Memory B cell (primary cell): ENCODE data around the gene SORCS2.

Experiments
- ATAC-seq: fragments of 150-1000 bp; cut with Tn5 transposase; 2 replicates; pipeline ENCODE4 v1.10.0; 2021; ENCODE audit warnings: low read depth, mild to moderate bottlenecking, moderate library complexity
- DNase-seq, 2 donors: peaks; one replicate each; pipeline ENCODE4 v3.0.0; 2022; ENCODE audit warnings: low spot score in 2 of 2
- H3K27ac Mint-ChIP-seq: one replicate; pipeline ENCODE4 v1.8.0; 2022; ENCODE audit warnings: mild to moderate bottlenecking, moderate library complexity, mixed read lengths
- H3K27me3 Mint-ChIP-seq: one replicate; pipeline ENCODE4 v1.8.0; 2022; ENCODE audit warnings: mixed read lengths
- H3K36me3 Mint-ChIP-seq: one replicate; pipeline ENCODE4 v1.8.0; 2022; ENCODE audit warnings: mild to moderate bottlenecking, mixed read lengths
- H3K4me1 Mint-ChIP-seq: one replicate; pipeline ENCODE4 v1.8.0; 2022; ENCODE audit warnings: mixed read lengths
- H3K4me3 Mint-ChIP-seq: one replicate; pipeline ENCODE4 v1.8.0; 2022; ENCODE audit warnings: mild to moderate bottlenecking, moderate library complexity, mixed read lengths
- H3K9me3 Mint-ChIP-seq: one replicate; pipeline ENCODE4 v1.8.0; 2022; ENCODE audit warnings: mixed read lengths

Gene SORCS2

GRCh38 chr4:7511525-7511924 lies 319.2 kb downstream of the SORCS2 start:
- DNase-seq (no peak), ATAC-seq (no peak)
- H3K36me3 Mint-ChIP-seq = no peaks in the 10 kb centered on the region
- no peak overlapping the region for H3K27ac Mint-ChIP-seq
- H3K27me3 Mint-ChIP-seq = peaks cover 12% of the 10 kb centered on the region
- H3K9me3 Mint-ChIP-seq = peaks cover 3% of the 10 kb centered on the region
- H3K4me3 Mint-ChIP-seq = no peak overlapping the region
- no peaks in the 10 kb centered on the region for H3K4me1 Mint-ChIP-seq

- H3K4me1 Mint-ChIP-seq = no peaks in the 10 kb centered on the region
- H3K4me3 Mint-ChIP-seq = no peak overlapping the region
- ATAC-seq (no peak), DNase-seq (no peak)
- peaks cover 11% of the 10 kb centered on the region for H3K27me3 Mint-ChIP-seq
- no peaks in the 10 kb centered on the region for H3K36me3 Mint-ChIP-seq
- H3K27ac Mint-ChIP-seq = no peak overlapping the region
- H3K9me3 Mint-ChIP-seq = peaks cover 3% of the 10 kb centered on the region
Observed at GRCh38 chr4:7512428-7512827, 320.1 kb downstream of the SORCS2 start.

GRCh38 chr4:7512946-7513345 lies 320.6 kb downstream of the SORCS2 start:
- DNase-seq = no peak
- H3K4me1 Mint-ChIP-seq = no peaks in the 10 kb centered on the region
- no peaks in the 10 kb centered on the region for H3K36me3 Mint-ChIP-seq
- no peak overlapping the region for H3K27ac Mint-ChIP-seq
- H3K27me3 Mint-ChIP-seq = peaks cover 9% of the 10 kb centered on the region
- ATAC-seq = no peak
- H3K4me3 Mint-ChIP-seq = no peak overlapping the region
- H3K9me3 Mint-ChIP-seq = peaks cover 3% of the 10 kb centered on the region

- no peak overlapping the region for H3K27ac Mint-ChIP-seq
- H3K27me3 Mint-ChIP-seq = peaks cover 9% of the 10 kb centered on the region
- no peaks in the 10 kb centered on the region for H3K4me1 Mint-ChIP-seq
- H3K4me3 Mint-ChIP-seq = no peak overlapping the region
- peaks cover 3% of the 10 kb centered on the region for H3K9me3 Mint-ChIP-seq
- no peak for DNase-seq
- H3K36me3 Mint-ChIP-seq = no peaks in the 10 kb centered on the region
- no peak for ATAC-seq
Observed at GRCh38 chr4:7513671-7514070, 321.3 kb downstream of the SORCS2 start.

- DNase-seq = no peak
- Mint-ChIP-seq H3K9me3 (peaks cover 3% of the 10 kb centered on the region), H3K27me3 (peaks cover 5% of the 10 kb centered on the region), H3K4me3 (no peak overlapping the region), H3K4me1 (no peaks in the 10 kb centered on the region), H3K27ac (no peak overlapping the region), H3K36me3 (no peaks in the 10 kb centered on the region)
- ATAC-seq = no peak
Observed at GRCh38 chr4:7514281-7514680, 321.9 kb downstream of the SORCS2 start.

- no peak for ATAC-seq
- H3K27ac Mint-ChIP-seq = no peak overlapping the region
- no peaks in the 10 kb centered on the region for H3K36me3 Mint-ChIP-seq
- peaks cover 5% of the 10 kb centered on the region for H3K27me3 Mint-ChIP-seq
- H3K4me3 Mint-ChIP-seq = no peak overlapping the region
- H3K9me3 Mint-ChIP-seq = peaks cover 3% of the 10 kb centered on the region
- H3K4me1 Mint-ChIP-seq = no peaks in the 10 kb centered on the region
- DNase-seq = no peak
Observed at GRCh38 chr4:7514789-7515188, 322.5 kb downstream of the SORCS2 start.

GRCh38 chr4:7515390-7515902 lies 323.1 kb downstream of the SORCS2 start:
- Mint-ChIP-seq H3K4me1 (no peaks in the 10 kb centered on the region), H3K9me3 (peaks cover 3% of the 10 kb centered on the region), H3K36me3 (no peaks in the 10 kb centered on the region)

GRCh38 chr4:7516096-7516772 lies 323.9 kb downstream of the SORCS2 start:
- no peak overlapping the region for H3K27ac Mint-ChIP-seq
- no peaks in the 10 kb centered on the region for H3K36me3 Mint-ChIP-seq

More at GRCh38 chr4:7515390-7515902, 323.1 kb downstream of the SORCS2 start:
- DNase-seq (no peak), ATAC-seq (no peak)
- Mint-ChIP-seq H3K27ac (no peak overlapping the region), H3K27me3 (peaks cover 5% of the 10 kb centered on the region), H3K4me3 (no peak overlapping the region)

GRCh38 chr4:7516773-7517144 lies 324.4 kb downstream of the SORCS2 start:
- ATAC-seq (no peak), DNase-seq (no peak)
- no peaks in the 10 kb centered on the region for H3K9me3 Mint-ChIP-seq
- H3K4me3 Mint-ChIP-seq = no peak overlapping the region
- H3K27ac Mint-ChIP-seq = no peak overlapping the region
- no peaks in the 10 kb centered on the region for H3K4me1 Mint-ChIP-seq
- peaks cover 3% of the 10 kb centered on the region for H3K27me3 Mint-ChIP-seq
- H3K36me3 Mint-ChIP-seq = no peaks in the 10 kb centered on the region

More at GRCh38 chr4:7516096-7516772, 323.9 kb downstream of the SORCS2 start:
- ATAC-seq = no peak
- Mint-ChIP-seq H3K9me3 (no peaks in the 10 kb centered on the region), H3K4me1 (no peaks in the 10 kb centered on the region), H3K4me3 (no peak overlapping the region), H3K27me3 (peaks cover 3% of the 10 kb centered on the region)
- DNase-seq = no peak

GRCh38 chr4:7518871-7519637 lies 326.7 kb downstream of the SORCS2 start:
- Mint-ChIP-seq H3K27me3 (peaks cover 6% of the 10 kb centered on the region), H3K4me3 (no peak overlapping the region)
- no peak for ATAC-seq

GRCh38 chr4:7519638-7520376 lies 327.5 kb downstream of the SORCS2 start:
- Mint-ChIP-seq H3K36me3 (no peaks in the 10 kb centered on the region), H3K27ac (no peak overlapping the region)

More at GRCh38 chr4:7518871-7519637, 326.7 kb downstream of the SORCS2 start:
- H3K4me1 Mint-ChIP-seq = no peaks in the 10 kb centered on the region
- no peaks in the 10 kb centered on the region for H3K36me3 Mint-ChIP-seq
- H3K9me3 Mint-ChIP-seq = no peaks in the 10 kb centered on the region
- H3K27ac Mint-ChIP-seq = no peak overlapping the region
- no peak for DNase-seq

GRCh38 chr4:7521666-7522065 lies 329.3 kb downstream of the SORCS2 start:
- Mint-ChIP-seq H3K27me3 (peaks cover 12% of the 10 kb centered on the region), H3K36me3 (no peaks in the 10 kb centered on the region), H3K4me3 (no peak overlapping the region)

More at GRCh38 chr4:7519638-7520376, 327.5 kb downstream of the SORCS2 start:
- peaks cover 4% of the 10 kb centered on the region for H3K27me3 Mint-ChIP-seq
- H3K9me3 Mint-ChIP-seq = no peaks in the 10 kb centered on the region
- ATAC-seq (no peak), DNase-seq (no peak)
- no peak overlapping the region for H3K4me3 Mint-ChIP-seq
- H3K4me1 Mint-ChIP-seq = no peaks in the 10 kb centered on the region

GRCh38 chr4:7522452-7523220 lies 330.3 kb downstream of the SORCS2 start:
- Mint-ChIP-seq H3K27me3 (peaks cover 12% of the 10 kb centered on the region), H3K4me3 (no peak overlapping the region), H3K9me3 (no peaks in the 10 kb centered on the region), H3K4me1 (peaks cover 2% of the 10 kb centered on the region), H3K27ac (no peak overlapping the region), H3K36me3 (no peaks in the 10 kb centered on the region)
- ATAC-seq (no peak), DNase-seq (no peak)

More at GRCh38 chr4:7521666-7522065, 329.3 kb downstream of the SORCS2 start:
- H3K27ac Mint-ChIP-seq = no peak overlapping the region
- no peaks in the 10 kb centered on the region for H3K9me3 Mint-ChIP-seq
- peaks cover 2% of the 10 kb centered on the region for H3K4me1 Mint-ChIP-seq
- no peak for DNase-seq
- ATAC-seq = no peak
